Vagina (tissue), 2 donors: Measurements from ENCODE around the gene E2F1.

ENCODE experiments used
- POLR2A ChIP-seq, 2 donors: fragments of 450-650 bp; IDR thresholded peaks; one replicate each; pipeline ENCODE4 v1.6.1; 2017; ENCODE audit warnings: antibody characterized with exemption in 2 of 2, mild to moderate bottlenecking in 2 of 2, moderate library complexity in 2 of 2
- TF ChIP-seq, protein P1 (sequence below), 3 experiments: fragments of 450-650 bp in 2 of 3; fragments of 200-600 bp in 1 of 3; sonication (generic) in 1 of 3; IDR thresholded peaks; one replicate each; pipeline ENCODE4 v1.5.1; 2017 to 2019; ENCODE audit warnings: antibody characterized with exemption in 3 of 3, mild to moderate bottlenecking in 2 of 3, moderate library complexity in 2 of 3

DNA sequence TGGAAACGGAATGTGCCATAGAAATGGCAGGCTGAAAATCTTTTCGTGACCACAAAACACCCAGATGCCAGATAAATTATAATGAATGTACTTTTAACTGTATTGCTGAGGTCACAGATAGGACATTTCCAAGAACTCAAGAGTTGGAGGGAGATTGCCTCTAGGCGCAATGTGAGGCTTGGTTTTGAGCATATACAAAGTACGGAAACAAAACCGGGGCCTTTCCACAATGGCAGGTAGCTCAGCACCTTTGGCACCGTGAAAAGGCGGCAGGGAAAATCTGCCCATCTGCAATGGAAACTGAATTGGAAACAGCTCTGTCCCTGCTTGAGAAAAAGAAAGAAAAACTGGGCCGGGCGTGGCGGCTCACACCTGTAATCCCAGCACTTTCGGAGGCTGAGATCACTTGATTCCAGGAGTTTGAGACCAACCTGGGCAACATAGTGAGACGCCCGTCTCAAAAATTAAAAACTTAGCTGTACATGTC is 34.6 kb downstream of the E2F1 start:
- no peak for TF ChIP-seq POLR2A (IDR thresholded peaks at IDR 0.05)
- TF ChIP-seq, protein P1, sequence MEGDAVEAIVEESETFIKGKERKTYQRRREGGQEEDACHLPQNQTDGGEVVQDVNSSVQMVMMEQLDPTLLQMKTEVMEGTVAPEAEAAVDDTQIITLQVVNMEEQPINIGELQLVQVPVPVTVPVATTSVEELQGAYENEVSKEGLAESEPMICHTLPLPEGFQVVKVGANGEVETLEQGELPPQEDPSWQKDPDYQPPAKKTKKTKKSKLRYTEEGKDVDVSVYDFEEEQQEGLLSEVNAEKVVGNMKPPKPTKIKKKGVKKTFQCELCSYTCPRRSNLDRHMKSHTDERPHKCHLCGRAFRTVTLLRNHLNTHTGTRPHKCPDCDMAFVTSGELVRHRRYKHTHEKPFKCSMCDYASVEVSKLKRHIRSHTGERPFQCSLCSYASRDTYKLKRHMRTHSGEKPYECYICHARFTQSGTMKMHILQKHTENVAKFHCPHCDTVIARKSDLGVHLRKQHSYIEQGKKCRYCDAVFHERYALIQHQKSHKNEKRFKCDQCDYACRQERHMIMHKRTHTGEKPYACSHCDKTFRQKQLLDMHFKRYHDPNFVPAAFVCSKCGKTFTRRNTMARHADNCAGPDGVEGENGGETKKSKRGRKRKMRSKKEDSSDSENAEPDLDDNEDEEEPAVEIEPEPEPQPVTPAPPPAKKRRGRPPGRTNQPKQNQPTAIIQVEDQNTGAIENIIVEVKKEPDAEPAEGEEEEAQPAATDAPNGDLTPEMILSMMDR (IDR thresholded peaks at IDR 0.05), result no peak
